LNCAP (cell line): ENCODE measurements around the gene FGFR4.

Experiments used
- CTCF ChIP-seq: fragments of 450-650 bp; IDR thresholded peaks from 2 replicates; pipeline ENCODE4 v1.5.1; 2017; ENCODE audit warnings: mild to moderate bottlenecking

The FGFR4 gene

DNA sequence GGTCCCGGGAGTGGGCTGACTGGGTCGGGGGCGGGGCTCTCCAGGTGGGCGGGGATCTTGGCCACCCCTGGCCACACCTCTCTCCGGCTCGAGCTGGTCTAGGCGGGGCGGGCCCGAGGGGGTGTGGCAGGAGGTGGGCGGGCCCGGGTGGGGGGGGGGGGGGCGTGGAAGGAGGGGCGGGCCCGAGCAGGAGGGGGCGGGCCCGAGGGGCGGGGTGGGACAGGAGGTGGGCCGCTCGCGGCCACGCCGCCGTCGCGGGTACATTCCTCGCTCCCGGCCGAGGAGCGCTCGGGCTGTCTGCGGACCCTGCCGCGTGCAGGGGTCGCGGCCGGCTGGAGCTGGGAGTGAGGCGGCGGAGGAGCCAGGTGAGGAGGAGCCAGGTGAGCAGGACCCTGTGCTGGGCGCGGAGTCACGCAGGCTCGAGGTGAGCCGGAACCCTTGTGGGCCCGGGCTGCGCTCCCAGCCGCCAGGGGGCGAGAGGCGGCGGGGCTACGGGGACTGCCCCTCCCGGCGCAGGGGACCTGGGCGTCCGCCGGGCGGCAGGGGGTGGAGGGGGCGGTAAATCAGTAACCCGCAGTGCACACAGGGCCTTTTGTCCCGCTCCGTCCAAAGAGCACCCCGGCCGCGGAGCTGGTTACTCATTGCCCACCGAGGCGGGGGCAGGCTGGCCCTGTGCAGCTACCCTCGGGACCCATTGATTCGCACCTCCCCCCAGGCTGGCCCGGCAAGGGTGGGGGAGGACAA is at the start of gene FGFR4:
FGFR4 (plus strand) TSS at position 262 of the 744 bp plus-strand sequence. CDS start 2,688 bp downstream, outside the sequence.
- TF ChIP-seq CTCF, result peak; percentile 69

- no peak for TF ChIP-seq CTCF
Measured at GRCh38 chr5:177036921-177037320, 49.8 kb upstream of the FGFR4 start.

DNA sequence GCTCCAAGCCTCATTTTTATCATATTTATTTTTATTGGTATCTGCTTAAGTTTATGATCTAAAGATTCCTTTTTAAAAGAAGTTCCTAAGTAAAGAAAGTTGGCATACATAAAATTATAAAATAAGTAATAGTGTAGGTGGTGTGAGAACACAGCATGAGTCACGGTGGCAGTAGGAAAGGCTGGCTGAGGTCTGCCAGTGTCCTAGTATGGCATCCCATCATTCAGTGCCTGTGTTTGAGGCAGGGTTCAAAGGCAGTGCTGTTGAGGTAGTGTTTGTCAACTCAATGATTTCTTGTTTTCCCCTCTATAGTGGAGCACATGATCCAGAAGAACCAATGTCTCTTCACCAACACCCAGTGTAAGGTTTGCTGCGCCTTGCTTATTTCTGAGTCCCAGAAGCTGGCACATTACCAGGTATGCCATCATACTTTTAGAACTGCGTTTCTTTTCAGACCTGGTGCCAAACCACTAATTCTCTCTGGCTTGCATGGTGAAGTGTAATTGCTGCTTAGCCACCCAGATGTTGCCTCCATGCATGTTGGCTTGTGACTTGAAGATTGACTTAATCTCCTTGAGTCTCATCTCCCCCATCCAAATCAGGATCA is 45.8 kb upstream of the FGFR4 start:
- no peak for TF ChIP-seq CTCF

DNA sequence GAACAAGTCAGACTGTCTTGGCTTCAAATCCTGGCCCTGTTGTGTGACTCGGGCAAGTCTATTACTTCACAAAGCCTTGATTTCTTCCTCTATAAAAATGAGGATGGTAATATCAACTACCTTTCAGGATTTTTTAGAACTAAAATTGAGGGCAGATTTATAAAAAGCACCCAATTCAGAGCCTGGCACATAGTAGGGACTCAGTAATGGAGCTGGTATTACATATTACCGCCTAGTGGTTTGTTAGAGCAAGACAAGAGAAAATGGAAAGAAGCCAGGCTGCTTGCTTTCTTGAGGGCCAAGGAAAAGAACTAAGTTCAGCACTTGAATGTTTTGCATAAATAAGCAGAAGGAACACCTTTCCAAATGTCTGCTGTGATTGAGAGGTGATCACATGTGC is 44.8 kb upstream of the FGFR4 start:
- no peak for TF ChIP-seq CTCF

- TF ChIP-seq CTCF, result no peak
Measured at GRCh38 chr5:177043114-177043513, 43.6 kb upstream of the FGFR4 start.

DNA sequence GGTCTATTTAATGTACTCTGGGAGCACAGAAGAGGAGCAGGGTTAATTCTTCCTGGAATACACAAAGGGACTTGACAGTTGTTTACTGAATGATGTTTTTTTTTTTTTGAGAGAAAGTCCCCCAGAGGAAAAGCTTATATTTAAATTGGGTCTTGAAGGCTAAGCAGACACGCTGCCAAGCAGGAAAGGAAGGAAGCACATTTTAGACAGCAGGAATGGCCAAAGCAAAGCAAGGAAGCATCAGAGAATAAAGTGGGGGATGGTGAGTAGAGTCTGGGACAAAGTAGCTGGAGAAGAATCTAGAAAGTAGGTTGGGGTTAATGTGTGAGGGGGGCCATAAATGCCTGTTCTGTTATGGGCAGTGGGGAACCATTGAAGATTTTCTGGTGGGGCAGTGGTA is 42.8 kb upstream of the FGFR4 start:
- TF ChIP-seq CTCF, result no peak

GRCh38 chr5:177044641-177045040 is 42.1 kb upstream of the FGFR4 start:
- TF ChIP-seq CTCF, result no peak
